ENCODE results near the gene LYST.

DNA sequence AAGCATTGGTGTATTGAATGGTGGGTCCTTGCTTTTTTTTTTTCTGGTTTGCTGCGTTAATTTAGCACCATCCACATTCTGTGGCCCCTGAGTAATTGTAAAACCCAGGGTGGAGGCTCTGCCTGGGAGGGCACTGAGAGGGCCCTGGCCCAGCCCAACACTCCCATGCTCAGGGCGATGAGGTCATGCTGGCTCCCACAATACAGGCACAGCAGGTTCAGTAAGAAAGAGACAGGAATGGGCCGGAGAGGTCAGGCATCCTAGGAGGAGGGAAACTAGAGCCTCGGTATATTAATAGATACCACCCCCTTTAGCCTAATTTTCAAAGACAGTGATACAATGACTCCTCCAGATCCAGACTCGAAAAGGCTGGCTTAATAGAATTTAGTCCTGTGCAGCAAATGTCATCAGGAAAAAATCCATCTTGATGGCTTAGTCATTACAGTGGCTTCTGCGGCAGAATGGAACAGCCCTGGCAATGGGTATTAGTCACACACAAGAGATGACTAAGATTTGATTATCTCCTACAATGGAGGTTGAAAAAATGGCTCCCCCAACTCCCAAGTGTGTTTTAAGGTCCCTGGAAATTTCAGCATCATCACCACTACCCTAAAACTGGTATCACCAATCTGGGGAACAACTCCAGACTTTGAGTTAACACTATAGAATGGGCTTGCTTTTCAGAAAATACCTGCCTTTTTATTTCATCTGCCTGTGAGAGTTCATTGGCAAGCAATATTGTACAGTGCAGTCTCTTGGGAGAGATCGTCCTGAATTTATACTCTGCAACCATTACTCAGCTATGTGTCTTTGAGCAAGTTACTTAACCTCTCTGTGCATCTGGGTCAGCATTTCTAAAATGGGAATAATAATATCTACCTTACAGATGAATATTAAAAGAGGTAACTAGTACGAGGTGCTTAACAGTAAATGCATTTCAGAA lies 43.9 kb upstream of the LYST start:
- TF ChIP-seq, protein P1, sequence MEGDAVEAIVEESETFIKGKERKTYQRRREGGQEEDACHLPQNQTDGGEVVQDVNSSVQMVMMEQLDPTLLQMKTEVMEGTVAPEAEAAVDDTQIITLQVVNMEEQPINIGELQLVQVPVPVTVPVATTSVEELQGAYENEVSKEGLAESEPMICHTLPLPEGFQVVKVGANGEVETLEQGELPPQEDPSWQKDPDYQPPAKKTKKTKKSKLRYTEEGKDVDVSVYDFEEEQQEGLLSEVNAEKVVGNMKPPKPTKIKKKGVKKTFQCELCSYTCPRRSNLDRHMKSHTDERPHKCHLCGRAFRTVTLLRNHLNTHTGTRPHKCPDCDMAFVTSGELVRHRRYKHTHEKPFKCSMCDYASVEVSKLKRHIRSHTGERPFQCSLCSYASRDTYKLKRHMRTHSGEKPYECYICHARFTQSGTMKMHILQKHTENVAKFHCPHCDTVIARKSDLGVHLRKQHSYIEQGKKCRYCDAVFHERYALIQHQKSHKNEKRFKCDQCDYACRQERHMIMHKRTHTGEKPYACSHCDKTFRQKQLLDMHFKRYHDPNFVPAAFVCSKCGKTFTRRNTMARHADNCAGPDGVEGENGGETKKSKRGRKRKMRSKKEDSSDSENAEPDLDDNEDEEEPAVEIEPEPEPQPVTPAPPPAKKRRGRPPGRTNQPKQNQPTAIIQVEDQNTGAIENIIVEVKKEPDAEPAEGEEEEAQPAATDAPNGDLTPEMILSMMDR (IDR thresholded peaks at IDR 0.05; ENCODE audit: low read length) = no peak
- no peak for TF ChIP-seq EZH2 (optimal IDR thresholded peaks at IDR 0.05; ENCODE audit: low read depth, low read length)
- TF ChIP-seq EZH2phosphoT487 (IDR thresholded peaks at IDR 0.05; ENCODE audit: low read length) = no peak

Data from MM.1S (cell line).